Activated T-cell treated with anti-CD3 and anti-CD28 coated beads, Interleukin-2, amount 50 U/mL, for 24 hours (primary cell): ENCODE measurements around the gene CCL22.

Source experiments
- DNase-seq: peaks from one replicate; pipeline ENCODE4 v3.0.0-alpha.2; 2020
- H3K27ac Mint-ChIP-seq: 2 replicates; pipeline ENCODE4 v1.8.0; 2020; ENCODE audit warnings: mild to moderate bottlenecking, mixed read lengths
- H3K27me3 Mint-ChIP-seq: 2 replicates; pipeline ENCODE4 v1.8.0; 2020; ENCODE audit warnings: mixed read lengths
- H3K36me3 Mint-ChIP-seq: 2 replicates; pipeline ENCODE4 v1.8.0; 2020; ENCODE audit warnings: low read depth, mixed read lengths
- H3K4me1 Mint-ChIP-seq: 2 replicates; pipeline ENCODE4 v1.8.0; 2020; ENCODE audit warnings: low read depth, mixed read lengths
- H3K4me3 Mint-ChIP-seq: 2 replicates; pipeline ENCODE4 v1.8.0; 2020; ENCODE audit warnings: mild to moderate bottlenecking, moderate library complexity, mixed read lengths
- H3K9me3 Mint-ChIP-seq: 2 replicates; pipeline ENCODE4 v1.8.0; 2020; ENCODE audit warnings: mixed read lengths

Gene CCL22

GRCh38 chr16:57409065-57409464 is 50.5 kb downstream of the CCL22 start:
- Mint-ChIP-seq H3K27me3 (peaks cover 3% of the 10 kb centered on the region), H3K27ac (no peak overlapping the region), H3K36me3 (no peaks in the 10 kb centered on the region), H3K4me3 (no peak overlapping the region), H3K9me3 (no peaks in the 10 kb centered on the region), H3K4me1 (peaks cover 5% of the 10 kb centered on the region)
- no peak for DNase-seq

DNA sequence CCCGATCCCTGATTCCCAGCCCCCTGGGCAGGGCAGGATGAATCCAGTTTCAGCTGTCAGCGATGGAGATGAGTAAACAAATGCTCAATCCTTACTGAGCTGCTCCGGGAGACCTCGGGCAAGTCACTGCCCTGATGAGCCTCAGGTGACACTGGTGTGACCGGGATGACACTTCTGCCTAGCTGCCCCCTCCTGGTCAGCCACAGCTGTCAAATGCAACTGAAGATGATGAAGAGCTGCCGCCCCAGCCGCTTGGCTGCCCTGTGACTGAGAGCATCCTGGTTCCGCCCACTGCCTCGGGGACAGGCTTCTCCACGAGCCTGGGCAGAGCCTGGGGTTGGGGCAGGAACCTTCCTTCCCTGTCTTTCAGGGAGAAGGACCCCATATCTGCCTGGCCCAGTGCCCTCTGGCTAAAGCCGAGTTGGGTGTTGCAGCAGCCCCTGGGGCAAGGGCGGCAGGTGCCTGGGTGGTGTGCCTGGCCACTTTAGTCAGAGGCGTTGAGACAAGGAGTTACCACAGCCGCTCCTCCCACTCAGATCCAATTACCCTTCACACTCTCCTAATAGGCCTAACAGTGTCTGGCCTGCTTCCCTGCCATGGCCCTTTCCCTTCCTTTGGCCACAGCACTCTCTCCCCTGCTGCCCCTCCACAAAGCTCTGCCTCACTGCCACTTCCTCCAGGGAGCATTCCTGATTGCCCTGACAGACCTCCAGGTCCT is 51.4 kb downstream of the CCL22 start:
- H3K4me1 Mint-ChIP-seq, result peaks cover 4% of the 10 kb centered on the region
- no peak overlapping the region for H3K4me3 Mint-ChIP-seq
- no peak overlapping the region for H3K27ac Mint-ChIP-seq
- peaks cover 3% of the 10 kb centered on the region for H3K27me3 Mint-ChIP-seq
- no peaks in the 10 kb centered on the region for H3K36me3 Mint-ChIP-seq
- no peaks in the 10 kb centered on the region for H3K9me3 Mint-ChIP-seq
- no peak for DNase-seq

DNA sequence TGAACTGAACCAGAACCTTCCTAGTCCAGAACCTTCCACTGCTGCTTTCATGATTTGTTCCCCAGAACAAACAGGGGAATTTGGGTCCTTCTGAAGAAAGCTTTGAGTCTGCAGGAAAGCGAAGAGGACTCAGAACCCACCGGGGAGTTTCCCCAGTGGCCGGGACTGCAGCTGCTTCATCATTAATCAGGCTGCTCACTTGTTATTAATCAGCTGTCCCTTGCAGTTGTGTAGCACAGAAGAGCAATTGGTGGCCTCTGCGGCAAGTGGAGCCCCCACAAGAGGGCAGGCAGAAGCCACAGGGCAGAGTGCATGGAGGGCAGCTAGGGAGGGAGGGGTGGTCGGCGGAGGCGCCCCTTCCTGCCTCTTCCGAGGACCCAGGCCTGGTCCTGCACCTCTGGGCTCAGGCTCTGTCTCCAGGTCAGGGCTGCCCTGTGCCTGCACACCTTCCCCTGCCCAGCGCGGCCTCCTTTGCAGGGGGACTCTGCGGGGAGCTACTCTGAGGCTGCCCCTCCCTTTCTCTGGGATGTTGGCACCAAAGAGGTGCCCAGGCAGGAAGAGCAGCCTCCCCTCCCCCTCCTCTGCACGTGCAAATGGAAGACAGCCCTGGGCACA is 52.9 kb downstream of the CCL22 start:
- no peaks in the 10 kb centered on the region for H3K4me1 Mint-ChIP-seq
- H3K27ac Mint-ChIP-seq, result no peak overlapping the region
- no peaks in the 10 kb centered on the region for H3K36me3 Mint-ChIP-seq
- no peaks in the 10 kb centered on the region for H3K9me3 Mint-ChIP-seq
- no peak overlapping the region for H3K4me3 Mint-ChIP-seq
- peaks cover 3% of the 10 kb centered on the region for H3K27me3 Mint-ChIP-seq
- no peak for DNase-seq

GRCh38 chr16:57412584-57412983 is 54.0 kb downstream of the CCL22 start:
- DNase-seq, result no peak
- Mint-ChIP-seq H3K27ac (no peak overlapping the region), H3K27me3 (peaks cover 3% of the 10 kb centered on the region), H3K4me3 (no peak overlapping the region), H3K4me1 (peaks cover 8% of the 10 kb centered on the region), H3K9me3 (no peaks in the 10 kb centered on the region), H3K36me3 (no peaks in the 10 kb centered on the region)

GRCh38 chr16:57413301-57413730 is 54.7 kb downstream of the CCL22 start:
- H3K9me3 Mint-ChIP-seq, result no peaks in the 10 kb centered on the region
- no peak overlapping the region for H3K27ac Mint-ChIP-seq
- no peaks in the 10 kb centered on the region for H3K36me3 Mint-ChIP-seq
- peaks cover 3% of the 10 kb centered on the region for H3K27me3 Mint-ChIP-seq
- no peak overlapping the region for H3K4me3 Mint-ChIP-seq
- peaks cover 12% of the 10 kb centered on the region for H3K4me1 Mint-ChIP-seq
- no peak for DNase-seq

DNA sequence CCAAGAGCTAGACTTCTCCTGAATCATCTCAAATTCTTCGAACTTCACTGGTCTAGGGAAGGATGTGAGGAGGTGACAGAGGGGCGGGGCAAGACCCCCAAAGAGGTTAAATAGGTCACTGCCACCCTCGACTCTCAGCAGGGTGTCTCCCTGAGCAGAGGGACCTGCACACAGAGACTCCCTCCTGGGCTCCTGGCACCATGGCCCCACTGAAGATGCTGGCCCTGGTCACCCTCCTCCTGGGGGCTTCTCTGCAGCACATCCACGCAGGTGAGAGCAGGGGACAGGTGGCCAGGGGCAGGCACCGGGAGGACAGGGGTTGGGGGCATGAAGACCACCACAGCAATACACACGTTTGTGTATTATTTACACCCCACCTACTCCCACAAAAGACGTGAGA is 55.1 kb downstream of the CCL22 start:
- H3K27me3 Mint-ChIP-seq, result peaks cover 3% of the 10 kb centered on the region
- H3K27ac Mint-ChIP-seq, result no peak overlapping the region
- no peaks in the 10 kb centered on the region for H3K9me3 Mint-ChIP-seq
- DNase-seq, result no peak
- H3K36me3 Mint-ChIP-seq, result no peaks in the 10 kb centered on the region
- peaks cover 15% of the 10 kb centered on the region for H3K4me1 Mint-ChIP-seq
- H3K4me3 Mint-ChIP-seq, result no peak overlapping the region
